GM12892 (cell line): Measurements from ENCODE around the gene GAS6.

Experiments
- POLR2A ChIP-seq: IDR thresholded peaks from 2 replicates; pipeline ENCODE4 v1.6.1; 2011; ENCODE audit warnings: low read depth, low read length, control low read depth
- POLR2AphosphoS5 ChIP-seq: IDR thresholded peaks from 2 replicates; pipeline ENCODE4 v1.6.1; 2011; ENCODE audit warnings: low read depth, low read length, control low read depth

DNA sequence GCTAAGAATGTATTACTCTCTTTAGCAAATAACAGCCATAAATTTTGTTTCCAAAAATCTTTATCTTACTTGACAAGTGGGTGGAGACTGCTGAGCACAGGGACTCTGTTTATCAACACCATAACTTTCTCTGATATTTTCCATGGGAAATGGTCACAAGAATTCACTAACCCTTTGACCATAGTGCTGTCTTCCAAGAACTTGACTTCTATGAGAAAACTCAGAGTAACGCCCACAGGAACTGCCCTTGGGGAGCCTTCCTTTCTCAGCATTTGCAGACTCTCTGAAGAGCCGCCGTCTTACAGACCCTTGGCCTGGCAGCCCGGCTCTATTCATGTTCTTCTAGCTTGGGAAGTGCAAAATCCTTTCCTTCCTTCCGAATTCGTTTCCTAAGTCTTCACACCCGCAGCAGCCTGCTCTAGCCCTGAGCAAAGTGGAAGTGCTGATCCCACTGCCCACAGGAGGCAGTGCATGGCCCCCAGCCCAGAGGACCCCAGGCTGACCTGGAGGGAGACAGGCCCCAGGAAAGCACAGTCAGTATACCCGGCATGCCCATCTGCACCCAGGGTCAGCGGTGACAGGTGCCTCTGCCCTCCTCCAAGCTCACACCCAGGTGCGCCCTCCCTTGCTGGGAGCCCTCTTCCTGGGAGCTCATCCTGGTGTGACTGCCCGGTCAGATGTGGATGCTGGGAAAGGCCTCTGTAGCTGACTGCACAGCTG is 10.2 kb downstream of the GAS6 start:
- no peak for TF ChIP-seq POLR2A
- TF ChIP-seq POLR2AphosphoS5, result no peak
